ENCODE data around the gene PCSK5. TPM values are rescaled to one million over a fixed set of nuclear protein-coding genes. Genes with fewer than 3 reads are reported as not detected.

PCSK5 gene
- total RNA-seq, 2 donors from 2014 or later, result 2.5 to 3.5 TPM

DNA sequence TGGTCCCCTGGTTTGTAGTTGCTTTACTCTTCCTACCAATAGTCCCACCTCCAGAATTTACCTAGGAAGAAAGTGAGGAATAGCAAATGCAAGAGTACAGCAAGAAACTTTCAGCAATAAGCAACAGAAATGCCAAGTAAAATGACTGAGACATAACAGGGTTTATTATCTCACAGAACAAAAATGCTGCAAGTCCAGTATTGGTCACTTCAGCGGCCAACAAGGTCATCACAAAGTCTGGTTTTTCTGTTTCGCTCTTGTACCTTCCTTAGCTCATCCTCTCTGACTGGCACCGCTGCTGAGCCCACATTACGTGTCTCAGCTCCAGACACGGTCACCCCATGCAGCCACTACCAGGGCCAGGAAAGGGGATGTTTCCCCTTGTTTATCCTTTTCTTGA is 421.1 kb downstream of the PCSK5 start:
- no peak overlapping the region for H3K27ac Mint-ChIP-seq
- H3K4me3 Mint-ChIP-seq, result no peak overlapping the region
- H3K4me1 Mint-ChIP-seq, result no peaks in the 10 kb centered on the region
- H3K9me3 ChIP-seq (ENCODE audit: control insufficient read depth, low read length), result no peaks in the 10 kb centered on the region
- no peak for DNase-seq
- H3K27me3 Mint-ChIP-seq (ENCODE audit: insufficient read depth), result peaks cover 3% of the 10 kb centered on the region
- H3K27me3 ChIP-seq (ENCODE audit: control insufficient read depth, insufficient read depth, low read length, poor library complexity, severe bottlenecking), result no peaks in the 10 kb centered on the region
- no peaks in the 10 kb centered on the region for H3K36me3 Mint-ChIP-seq (ENCODE audit: low read depth)
- H3K36me3 ChIP-seq (ENCODE audit: control insufficient read depth, insufficient read depth, low read length), result no peaks in the 10 kb centered on the region
- no peaks in the 10 kb centered on the region for H3K4me1 ChIP-seq (ENCODE audit: control insufficient read depth, insufficient read depth, low read length)
- no peak overlapping the region for H3K4me3 ChIP-seq (ENCODE audit: low read length)
- no peak overlapping the region for H3K27ac ChIP-seq (ENCODE audit: low read depth, low read length)
- no peak overlapping the region for H3K9ac ChIP-seq (ENCODE audit: extremely low read depth, low read length, poor library complexity, severe bottlenecking)
- TF ChIP-seq, protein P1, sequence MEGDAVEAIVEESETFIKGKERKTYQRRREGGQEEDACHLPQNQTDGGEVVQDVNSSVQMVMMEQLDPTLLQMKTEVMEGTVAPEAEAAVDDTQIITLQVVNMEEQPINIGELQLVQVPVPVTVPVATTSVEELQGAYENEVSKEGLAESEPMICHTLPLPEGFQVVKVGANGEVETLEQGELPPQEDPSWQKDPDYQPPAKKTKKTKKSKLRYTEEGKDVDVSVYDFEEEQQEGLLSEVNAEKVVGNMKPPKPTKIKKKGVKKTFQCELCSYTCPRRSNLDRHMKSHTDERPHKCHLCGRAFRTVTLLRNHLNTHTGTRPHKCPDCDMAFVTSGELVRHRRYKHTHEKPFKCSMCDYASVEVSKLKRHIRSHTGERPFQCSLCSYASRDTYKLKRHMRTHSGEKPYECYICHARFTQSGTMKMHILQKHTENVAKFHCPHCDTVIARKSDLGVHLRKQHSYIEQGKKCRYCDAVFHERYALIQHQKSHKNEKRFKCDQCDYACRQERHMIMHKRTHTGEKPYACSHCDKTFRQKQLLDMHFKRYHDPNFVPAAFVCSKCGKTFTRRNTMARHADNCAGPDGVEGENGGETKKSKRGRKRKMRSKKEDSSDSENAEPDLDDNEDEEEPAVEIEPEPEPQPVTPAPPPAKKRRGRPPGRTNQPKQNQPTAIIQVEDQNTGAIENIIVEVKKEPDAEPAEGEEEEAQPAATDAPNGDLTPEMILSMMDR (conservative IDR thresholded peaks at IDR 0.05), result no peak
- WGBS, 2 experiments (ENCODE audit: insufficient coverage in 1 of 2, insufficient read length in 1 of 2), result 59 to 75% methylated on average over 3 to 5 of the region's 5 CpGs
- no peaks in the 10 kb centered on the region for H3K9me3 Mint-ChIP-seq

- Mint-ChIP-seq H3K27ac (no peak overlapping the region), H3K36me3 (ENCODE audit: low read depth) (no peaks in the 10 kb centered on the region), H3K4me1 (no peaks in the 10 kb centered on the region), H3K4me3 (no peak overlapping the region), H3K9me3 (no peaks in the 10 kb centered on the region), H3K27me3 (ENCODE audit: insufficient read depth) (peaks cover 3% of the 10 kb centered on the region)
- H3K9ac ChIP-seq (ENCODE audit: extremely low read depth, low read length, poor library complexity, severe bottlenecking), result no peak overlapping the region
- H3K4me1 ChIP-seq (ENCODE audit: control insufficient read depth, insufficient read depth, low read length), result no peaks in the 10 kb centered on the region
- H3K9me3 ChIP-seq (ENCODE audit: control insufficient read depth, low read length), result no peaks in the 10 kb centered on the region
- 96 to 100% methylated on average over 1 of the region's 2 CpGs for WGBS, 2 experiments (ENCODE audit: insufficient coverage in 1 of 2, insufficient read length in 1 of 2)
- no peak for DNase-seq
- H3K27me3 ChIP-seq (ENCODE audit: control insufficient read depth, insufficient read depth, low read length, poor library complexity, severe bottlenecking), result no peaks in the 10 kb centered on the region
- H3K27ac ChIP-seq (ENCODE audit: low read depth, low read length), result no peak overlapping the region
- no peak overlapping the region for H3K4me3 ChIP-seq (ENCODE audit: low read length)
- H3K36me3 ChIP-seq (ENCODE audit: control insufficient read depth, insufficient read depth, low read length), result no peaks in the 10 kb centered on the region
- TF ChIP-seq, protein P1 (conservative IDR thresholded peaks at IDR 0.05), result no peak
Measured at GRCh38 chr9:76313771-76314170, 423.3 kb downstream of the PCSK5 start.

GRCh38 chr9:76314321-76314720 is 423.8 kb downstream of the PCSK5 start:
- Histone ChIP-seq H3K4me3 (ENCODE audit: low read length) (no peak overlapping the region), H3K36me3 (ENCODE audit: control insufficient read depth, insufficient read depth, low read length) (no peaks in the 10 kb centered on the region), H3K27me3 (ENCODE audit: control insufficient read depth, insufficient read depth, low read length, poor library complexity, severe bottlenecking) (no peaks in the 10 kb centered on the region), H3K4me1 (ENCODE audit: control insufficient read depth, insufficient read depth, low read length) (no peaks in the 10 kb centered on the region), H3K27ac (ENCODE audit: low read depth, low read length) (no peak overlapping the region), H3K9ac (ENCODE audit: extremely low read depth, low read length, poor library complexity, severe bottlenecking) (no peak overlapping the region), H3K9me3 (ENCODE audit: control insufficient read depth, low read length) (no peaks in the 10 kb centered on the region)
- Mint-ChIP-seq H3K4me1 (no peaks in the 10 kb centered on the region), H3K36me3 (ENCODE audit: low read depth) (no peaks in the 10 kb centered on the region), H3K27me3 (ENCODE audit: insufficient read depth) (no peaks in the 10 kb centered on the region), H3K9me3 (no peaks in the 10 kb centered on the region), H3K4me3 (no peak overlapping the region), H3K27ac (no peak overlapping the region)
- no peak for DNase-seq
- TF ChIP-seq, protein P1 (conservative IDR thresholded peaks at IDR 0.05), result no peak
- 100% methylated on average over 2 to 4 of the region's 4 CpGs for WGBS, 2 experiments (ENCODE audit: insufficient coverage in 1 of 2, insufficient read length in 1 of 2)

Measured in endodermal cell (in vitro differentiated cells).